Stimulated activated CD4-positive, alpha-beta T cell treated with anti-CD3 and anti-CD28 coated beads, Interleukin-15, amount 100 ng/mL, for 48 hours (primary cell): ENCODE data around the gene CHCHD4.

Source experiments
- DNase-seq, 2 donors: peaks; one replicate each; pipeline ENCODE4 v3.0.0-alpha.2; 2020; ENCODE audit warnings: low read depth in 2 of 2

CHCHD4 gene

GRCh38 chr3:14124615-14125192 is at the start of gene CHCHD4, which contains the start of gene TMEM43:
TSS of gene CHCHD4 (minus strand) at chr3:14124870. CDS start at chr3:14124676, 194 bp downstream.
TSS of gene TMEM43 (plus strand) at chr3:14125052. CDS start at chr3:14125194, 142 bp downstream.
- DNase-seq: peak; percentile 95 to 97

- DNase-seq: no peak
Observed at GRCh38 chr3:14172496-14172895, 47.8 kb upstream of the CHCHD4 start.

- no peak for DNase-seq
Observed at GRCh38 chr3:14170531-14171159, 46.0 kb upstream of the CHCHD4 start.

GRCh38 chr3:14169871-14170270 is 45.2 kb upstream of the CHCHD4 start:
- DNase-seq: no peak

- DNase-seq: no peak
Observed at GRCh38 chr3:14169435-14169834, 44.8 kb upstream of the CHCHD4 start.

GRCh38 chr3:14166877-14167603 is 42.4 kb upstream of the CHCHD4 start:
- DNase-seq: no peak

GRCh38 chr3:14162178-14162577 is 37.5 kb upstream of the CHCHD4 start:
- no peak for DNase-seq

GRCh38 chr3:14161282-14161681 is 36.6 kb upstream of the CHCHD4 start:
- no peak for DNase-seq

- DNase-seq: no peak
Observed at GRCh38 chr3:14159426-14159825, 34.8 kb upstream of the CHCHD4 start.

- no peak for DNase-seq
Observed at GRCh38 chr3:14158370-14158769, 33.7 kb upstream of the CHCHD4 start.

GRCh38 chr3:14157951-14158350 is 33.3 kb upstream of the CHCHD4 start:
- no peak for DNase-seq

- no peak for DNase-seq
Observed at GRCh38 chr3:14156843-14157561, 32.3 kb upstream of the CHCHD4 start.

GRCh38 chr3:14156201-14156600 is 31.5 kb upstream of the CHCHD4 start:
- no peak for DNase-seq

GRCh38 chr3:14154895-14155440 is 30.3 kb upstream of the CHCHD4 start:
- no peak for DNase-seq

- no peak for DNase-seq
Observed at GRCh38 chr3:14154276-14154675, 29.6 kb upstream of the CHCHD4 start.

GRCh38 chr3:14153663-14154062 is 29.0 kb upstream of the CHCHD4 start:
- DNase-seq: no peak

- DNase-seq: no peak
Observed at GRCh38 chr3:14152963-14153355, 28.3 kb upstream of the CHCHD4 start.

GRCh38 chr3:14152233-14152962 is 27.7 kb upstream of the CHCHD4 start:
- no peak for DNase-seq

- DNase-seq: no peak
Observed at GRCh38 chr3:14151471-14152083, 26.9 kb upstream of the CHCHD4 start.

GRCh38 chr3:14150491-14151230 is 26.0 kb upstream of the CHCHD4 start:
- no peak for DNase-seq
